Nucleus accumbens (tissue), 56 donors: ENCODE data around the gene PXYLP1.
"Not testable (repeated sequence)": the region's sequence is repeated elsewhere in the genome, so short reads cannot be mapped to it uniquely, and the experiment has no call there.

Experiments
- DNase-seq, 56 donors: peaks; one replicate each; lab custom pipeline; 2025; lab: John Stamatoyannopoulos, UW

The PXYLP1 gene

GRCh38 chr3:141231101-141231951, at the start of gene PXYLP1:
Gene PXYLP1, plus strand, starts transcription at chr3:141231825. Its CDS starts 28,351 bp downstream, at chr3:141260176.
- DNase-seq = peak; percentile 24 to 94 (median 82)

GRCh38 chr3:141183606-141184005, 48.0 kb upstream of the PXYLP1 start:
- no peak for DNase-seq

- no peak for DNase-seq
Observed at GRCh38 chr3:141184430-141184829, 47.2 kb upstream of the PXYLP1 start.

GRCh38 chr3:141191097-141191749, 40.4 kb upstream of the PXYLP1 start:
- DNase-seq = no peak

- peak; percentile 22 to 99 (median 92) for DNase-seq
Observed at GRCh38 chr3:141192345-141192744, 39.3 kb upstream of the PXYLP1 start.

- DNase-seq = no peak
Observed at GRCh38 chr3:141193066-141193830, 38.4 kb upstream of the PXYLP1 start.

- no peak for DNase-seq
Observed at GRCh38 chr3:141201122-141201521, 30.5 kb upstream of the PXYLP1 start.

- no peak for DNase-seq
Observed at GRCh38 chr3:141202682-141203081, 28.9 kb upstream of the PXYLP1 start.

- DNase-seq = no peak
Observed at GRCh38 chr3:141203866-141204265, 27.8 kb upstream of the PXYLP1 start.

GRCh38 chr3:141204343-141204742, 27.3 kb upstream of the PXYLP1 start:
- DNase-seq = no peak

- not testable (repeated sequence) for DNase-seq
Observed at GRCh38 chr3:141211306-141211705, 20.3 kb upstream of the PXYLP1 start.

GRCh38 chr3:141212101-141212500, 19.5 kb upstream of the PXYLP1 start:
- no peak for DNase-seq

- no peak for DNase-seq
Observed at GRCh38 chr3:141212555-141212954, 19.1 kb upstream of the PXYLP1 start.

- DNase-seq = no peak
Observed at GRCh38 chr3:141216975-141217374, 14.7 kb upstream of the PXYLP1 start.

- DNase-seq = no peak
Observed at GRCh38 chr3:141217389-141217788, 14.2 kb upstream of the PXYLP1 start.

- DNase-seq = no peak
Observed at GRCh38 chr3:141218162-141218835, 13.3 kb upstream of the PXYLP1 start.

- DNase-seq = no peak
Observed at GRCh38 chr3:141218926-141219325, 12.7 kb upstream of the PXYLP1 start.

GRCh38 chr3:141223673-141224166, 7.9 kb upstream of the PXYLP1 start:
- no peak for DNase-seq

GRCh38 chr3:141225939-141226338, 5.7 kb upstream of the PXYLP1 start:
- DNase-seq = no peak

GRCh38 chr3:141227216-141227615, 4.4 kb upstream of the PXYLP1 start:
- no peak for DNase-seq
